Ovary (tissue), 3 donors: Measurements from ENCODE around the gene IGF2BP2.

Source experiments
- EP300 ChIP-seq: sonication (generic); formaldehyde crosslinking; IDR thresholded peaks from one replicate; pipeline ENCODE4 v1.6.1; 2017; ENCODE audit warnings: antibody characterized with exemption
- POLR2A ChIP-seq: fragments of 450-650 bp; IDR thresholded peaks from one replicate; pipeline ENCODE4 v1.6.1; 2017; ENCODE audit warnings: antibody characterized with exemption, mild to moderate bottlenecking, moderate library complexity
- TF ChIP-seq, protein P1 (sequence below), 3 donors: fragments of 450-650 bp in 2 of 3; fragments of 200-600 bp in 1 of 3; IDR thresholded peaks; one replicate each; pipeline versions ENCODE4 v1.5.1 to v1.8.0; 2016 to 2022; ENCODE audit warnings: antibody characterized with exemption in 3 of 3, mild to moderate bottlenecking in 1 of 3
- donor health status: DM: no; HTN: no; CAD: no.

DNA sequence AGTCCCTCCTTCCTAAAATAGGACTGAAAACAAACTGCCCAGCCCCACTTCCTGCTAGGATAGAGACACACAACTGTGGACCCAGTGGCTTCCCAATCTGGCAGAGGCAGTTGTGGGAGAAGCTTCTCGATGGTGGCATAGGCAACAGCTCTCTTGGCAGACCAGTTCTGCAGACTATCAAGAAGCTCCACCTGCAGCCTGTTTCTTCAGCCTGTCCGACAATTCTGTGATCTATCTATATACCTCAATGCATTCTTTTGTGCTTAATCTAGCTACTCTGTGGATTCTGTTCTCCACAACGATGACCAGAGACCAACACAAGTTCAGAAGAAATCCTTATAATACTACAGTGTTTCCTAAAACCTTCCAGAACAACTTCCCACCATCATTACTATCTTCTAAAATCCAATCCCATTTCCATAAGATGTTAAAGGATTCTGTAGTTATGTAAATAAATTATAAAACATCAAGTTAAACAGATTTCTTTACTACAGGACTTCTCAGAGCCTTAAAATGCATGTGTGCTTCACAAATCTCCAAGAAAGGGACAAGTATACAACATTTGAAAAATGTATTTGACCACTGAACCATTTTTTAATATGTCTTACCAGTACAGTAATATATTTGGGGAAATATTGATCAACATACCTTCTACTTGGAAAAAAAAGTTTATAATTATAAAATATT, 57.7 kb downstream of the IGF2BP2 start:
- TF ChIP-seq EP300 (no peak), POLR2A (no peak)
- TF ChIP-seq, protein P1, sequence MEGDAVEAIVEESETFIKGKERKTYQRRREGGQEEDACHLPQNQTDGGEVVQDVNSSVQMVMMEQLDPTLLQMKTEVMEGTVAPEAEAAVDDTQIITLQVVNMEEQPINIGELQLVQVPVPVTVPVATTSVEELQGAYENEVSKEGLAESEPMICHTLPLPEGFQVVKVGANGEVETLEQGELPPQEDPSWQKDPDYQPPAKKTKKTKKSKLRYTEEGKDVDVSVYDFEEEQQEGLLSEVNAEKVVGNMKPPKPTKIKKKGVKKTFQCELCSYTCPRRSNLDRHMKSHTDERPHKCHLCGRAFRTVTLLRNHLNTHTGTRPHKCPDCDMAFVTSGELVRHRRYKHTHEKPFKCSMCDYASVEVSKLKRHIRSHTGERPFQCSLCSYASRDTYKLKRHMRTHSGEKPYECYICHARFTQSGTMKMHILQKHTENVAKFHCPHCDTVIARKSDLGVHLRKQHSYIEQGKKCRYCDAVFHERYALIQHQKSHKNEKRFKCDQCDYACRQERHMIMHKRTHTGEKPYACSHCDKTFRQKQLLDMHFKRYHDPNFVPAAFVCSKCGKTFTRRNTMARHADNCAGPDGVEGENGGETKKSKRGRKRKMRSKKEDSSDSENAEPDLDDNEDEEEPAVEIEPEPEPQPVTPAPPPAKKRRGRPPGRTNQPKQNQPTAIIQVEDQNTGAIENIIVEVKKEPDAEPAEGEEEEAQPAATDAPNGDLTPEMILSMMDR (IDR thresholded peaks at IDR 0.05), result no peak
